Jurkat, Clone E6-1 (cell line): ENCODE data around the gene ARAP1.

Experiments
- DNase-seq: peaks from one replicate; pipeline ENCODE4 v3.0.0-alpha.2; 2011; ENCODE audit warnings: low read depth, low spot score
- H3K4me3 ChIP-seq: 2 replicates; pipeline ENCODE4 v1.5.1; 2011; ENCODE audit warnings: mild to moderate bottlenecking, low read length, control low read depth, moderate library complexity

ARAP1 gene

DNA sequence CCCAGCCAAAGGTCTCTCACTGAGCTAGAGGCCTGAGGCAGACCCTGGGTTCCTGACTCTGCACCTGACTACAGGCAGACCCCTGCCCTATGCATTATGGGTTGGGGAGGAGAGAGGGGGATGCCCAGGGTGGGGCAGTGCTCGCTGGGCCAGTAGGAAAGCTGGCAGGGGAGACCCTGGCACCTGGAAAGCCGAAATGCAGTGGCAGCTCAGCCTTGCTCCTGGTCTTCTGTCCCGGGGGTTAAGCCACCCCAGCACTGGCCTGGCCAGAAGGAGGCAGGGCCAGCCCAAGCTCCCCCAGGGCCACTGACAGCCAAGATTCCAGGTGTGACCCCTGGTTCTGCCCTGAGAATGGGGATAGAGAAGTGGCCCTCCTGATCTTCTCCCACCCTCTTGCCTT is 5.4 kb downstream of the ARAP1 start:
- DNase-seq: no peak

GRCh38 chr11:72745925-72746550 is 6.2 kb downstream of the ARAP1 start:
- DNase-seq: no peak
- no peak overlapping the region for H3K4me3 ChIP-seq

More for the DNA sequence above, 5.4 kb downstream of the ARAP1 start:
- H3K4me3 ChIP-seq: no peak overlapping the region

- no peak overlapping the region for H3K4me3 ChIP-seq
- no peak for DNase-seq
Measured at GRCh38 chr11:72745511-72745910, 6.7 kb downstream of the ARAP1 start.

DNA sequence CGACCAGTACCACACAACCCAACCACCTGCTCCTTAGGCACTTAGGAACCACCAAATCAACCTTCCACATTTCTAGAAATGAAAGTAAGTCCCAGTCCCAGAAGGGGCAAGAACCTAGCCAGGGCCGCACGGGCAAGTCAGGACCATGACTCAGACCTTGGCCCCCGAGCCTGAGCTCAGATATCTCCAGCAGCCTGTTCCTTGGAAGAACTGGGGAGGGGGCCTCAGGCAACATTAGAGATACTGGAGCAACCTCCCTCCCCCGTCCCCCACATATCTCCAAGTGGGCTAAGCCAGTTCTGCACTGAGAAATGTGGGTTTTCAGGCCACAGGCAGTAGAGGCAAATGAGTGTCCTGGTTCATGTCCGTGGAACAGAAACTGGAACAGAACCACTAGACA is 7.7 kb downstream of the ARAP1 start:
- H3K4me3 ChIP-seq: no peak overlapping the region
- DNase-seq: no peak

- peak; percentile 29 for DNase-seq
Measured at GRCh38 chr11:72743321-72744221, 8.6 kb downstream of the ARAP1 start.

DNA sequence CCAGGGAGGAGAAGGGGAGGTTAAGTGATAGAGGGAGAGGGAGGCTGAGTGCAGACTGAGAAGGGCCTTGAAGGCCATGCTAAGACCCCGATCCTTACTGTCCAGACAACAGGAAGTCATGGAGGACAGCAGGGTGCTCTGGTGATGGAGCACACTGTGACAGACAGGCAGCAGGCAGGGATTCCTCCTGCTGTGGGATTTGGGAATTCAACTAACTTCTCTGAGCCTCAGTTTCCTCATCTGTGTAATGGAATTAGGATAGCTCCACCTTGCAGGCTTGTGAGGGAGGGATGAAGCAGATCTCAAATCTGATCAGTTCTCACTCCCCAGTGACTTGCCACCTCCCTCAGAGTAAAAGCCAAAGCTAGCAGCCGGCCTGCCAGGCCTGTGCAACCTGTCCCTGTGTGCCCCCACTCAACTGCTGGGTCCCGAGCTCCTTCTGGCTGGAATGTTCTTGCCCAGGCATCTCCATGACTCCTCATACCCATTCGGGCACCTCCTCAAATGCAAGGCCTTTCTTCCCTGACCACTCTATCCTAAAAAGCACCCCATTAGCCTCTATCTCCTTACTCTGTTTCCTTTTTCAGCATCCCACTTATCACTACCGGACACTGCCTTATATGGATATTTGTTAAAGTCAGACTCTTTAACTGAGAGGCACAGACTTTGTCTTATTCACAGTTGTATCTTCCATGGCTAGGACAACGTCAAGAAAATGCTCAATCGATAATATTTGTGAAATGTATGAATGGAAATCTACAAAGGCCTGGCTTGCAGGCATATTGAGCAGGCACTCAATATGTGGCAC is 9.5 kb downstream of the ARAP1 start:
- no peak overlapping the region for H3K4me3 ChIP-seq
- no peak for DNase-seq

More at GRCh38 chr11:72743321-72744221, 8.6 kb downstream of the ARAP1 start:
- H3K4me3 ChIP-seq: no peak overlapping the region

DNA sequence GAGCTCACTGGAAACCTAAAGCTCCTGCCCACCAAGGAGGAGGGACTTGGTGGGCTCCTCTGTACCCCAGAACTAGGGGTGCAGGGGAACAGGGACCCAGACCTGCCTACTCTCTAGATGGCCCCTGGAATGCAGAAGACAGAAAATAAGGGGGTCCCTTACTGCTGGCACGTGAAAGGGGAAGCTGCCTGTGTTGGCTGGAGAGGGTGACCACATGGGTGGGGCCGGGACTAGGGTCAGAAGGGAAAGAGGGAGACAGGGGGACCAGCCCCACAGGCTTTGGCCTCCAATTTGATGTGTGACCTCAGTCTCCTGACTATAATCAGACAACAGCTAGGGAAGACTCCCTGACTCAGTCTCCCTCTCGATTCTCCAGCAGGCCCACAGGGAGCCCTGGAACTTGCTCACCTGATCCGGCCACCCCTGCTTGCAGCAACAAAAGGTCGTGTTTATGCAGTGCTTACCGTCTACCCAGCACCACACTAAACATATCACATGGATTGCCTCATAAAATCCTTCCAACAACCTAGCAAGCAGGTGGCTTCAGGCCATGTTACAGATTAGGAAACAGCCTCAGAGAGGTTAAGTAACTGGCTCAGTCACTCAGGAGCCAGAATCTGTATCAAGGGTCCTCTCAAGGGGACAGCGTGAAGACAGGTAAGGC is 10.2 kb downstream of the ARAP1 start:
- H3K4me3 ChIP-seq: no peak overlapping the region
- no peak for DNase-seq

DNA sequence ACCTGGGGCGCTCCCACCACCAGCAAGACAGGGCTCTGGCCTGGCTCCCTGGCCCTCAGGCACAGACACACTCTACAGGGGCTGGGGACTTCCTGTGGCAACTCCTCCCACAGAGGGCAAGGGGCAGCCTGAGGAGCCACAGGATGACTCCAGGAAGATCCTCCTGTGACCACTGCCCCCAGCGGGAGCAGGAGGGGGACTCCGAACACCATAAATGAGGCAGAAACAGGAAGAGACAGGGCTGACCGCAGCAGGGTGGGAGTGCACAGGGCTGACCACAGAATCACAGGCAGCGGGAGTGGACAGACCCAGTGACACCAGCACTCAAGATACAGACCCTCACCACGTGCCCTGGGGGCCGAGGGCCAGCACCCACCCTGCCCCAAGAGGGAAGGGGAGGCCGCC is 10.8 kb downstream of the ARAP1 start:
- no peak for DNase-seq
- no peak overlapping the region for H3K4me3 ChIP-seq

DNA sequence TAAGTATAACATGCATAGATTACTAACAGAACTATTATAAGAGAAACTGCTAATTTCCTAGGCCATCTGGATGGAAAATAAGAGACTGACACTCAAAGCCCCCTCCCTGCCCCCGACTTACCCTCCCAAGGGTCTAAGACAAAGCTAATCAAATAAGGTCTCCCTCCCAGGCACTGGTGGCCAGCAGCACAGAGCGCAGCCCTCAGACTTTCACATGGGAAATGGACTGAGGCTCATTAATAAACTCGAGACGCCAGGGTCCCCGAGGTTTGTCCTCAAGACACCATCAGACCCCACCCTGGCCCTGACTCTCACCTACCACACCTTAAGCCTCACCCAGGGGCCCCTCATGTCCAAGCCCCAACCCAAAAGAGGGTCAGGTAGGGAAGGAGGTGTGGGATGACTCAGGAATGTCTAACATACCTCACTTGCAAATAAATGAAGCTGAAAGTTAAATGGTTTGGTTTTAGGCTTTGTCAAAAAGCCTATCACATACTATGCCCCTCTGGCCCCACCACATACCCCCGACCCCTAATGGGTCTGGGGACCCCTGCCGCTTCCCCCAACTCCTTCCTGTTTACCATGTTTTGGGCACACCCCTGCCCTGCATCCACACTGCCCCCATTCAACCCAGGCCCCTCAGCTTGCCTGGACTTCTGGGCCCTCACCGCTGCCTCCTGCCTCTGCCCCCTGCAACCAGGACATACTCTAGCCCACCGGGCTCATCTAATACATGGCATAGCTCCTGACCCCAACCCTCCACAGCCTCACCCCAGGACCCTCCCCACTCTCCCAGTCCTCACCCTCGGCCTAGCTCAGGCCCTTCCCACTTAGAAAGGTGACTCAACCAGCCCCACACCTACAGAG is 11.4 kb downstream of the ARAP1 start:
- H3K4me3 ChIP-seq: no peak overlapping the region

GRCh38 chr11:72740060-72740424 is 12.2 kb downstream of the ARAP1 start:
- no peak overlapping the region for H3K4me3 ChIP-seq

More for the DNA sequence above, 11.4 kb downstream of the ARAP1 start:
- DNase-seq: no peak

GRCh38 chr11:72739240-72740059 is 12.8 kb downstream of the ARAP1 start:
- DNase-seq: no peak
- no peak overlapping the region for H3K4me3 ChIP-seq

More at GRCh38 chr11:72740060-72740424, 12.2 kb downstream of the ARAP1 start:
- no peak for DNase-seq

DNA sequence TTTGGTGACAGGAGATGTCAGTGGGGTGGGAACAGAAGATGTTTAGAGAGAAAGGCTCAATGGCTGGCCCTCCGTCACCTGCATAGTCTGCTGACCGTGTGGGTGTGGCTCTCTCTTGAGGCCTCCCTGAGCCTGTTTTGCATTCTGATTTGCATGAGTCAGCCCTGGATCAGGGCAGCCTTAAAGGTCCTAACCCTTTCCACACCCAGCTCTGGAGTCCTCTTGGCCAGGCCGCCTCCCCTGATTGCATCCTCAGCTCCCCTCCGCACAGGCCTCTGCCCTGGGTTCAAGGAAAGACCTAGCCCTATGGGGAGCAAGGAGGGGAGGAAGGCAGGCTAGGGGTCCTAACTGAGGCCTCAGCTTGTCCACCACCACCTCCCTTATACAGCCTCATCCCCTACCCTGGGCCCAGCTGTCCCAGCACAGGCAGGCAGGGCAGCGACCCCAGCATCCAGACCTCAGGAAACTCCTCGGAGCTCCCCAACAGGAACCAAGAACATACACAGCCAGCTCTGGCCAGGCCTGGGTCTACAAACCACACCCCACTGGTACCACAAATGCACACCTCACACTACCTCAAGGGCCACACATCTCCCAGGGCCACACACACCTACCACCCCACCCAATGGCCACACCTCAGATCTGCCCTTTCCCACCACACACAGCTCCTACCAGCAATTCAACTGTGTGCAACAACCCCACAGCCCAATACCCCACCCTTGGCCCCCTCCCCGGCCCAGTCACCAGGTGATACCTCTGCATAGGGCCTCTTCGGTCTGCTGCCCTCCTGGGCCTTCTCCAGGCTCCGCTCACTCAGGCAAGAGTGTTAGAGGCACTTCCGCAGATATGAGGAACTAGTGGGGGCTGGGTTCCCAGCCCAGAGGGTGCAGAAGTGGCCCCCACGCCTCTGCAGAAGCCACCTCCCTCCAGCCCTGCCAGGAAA is 13.7 kb downstream of the ARAP1 start:
- no peak for DNase-seq
- H3K4me3 ChIP-seq: no peak overlapping the region

GRCh38 chr11:72737336-72737735 is 14.9 kb downstream of the ARAP1 start:
- no peak for DNase-seq
- no peak overlapping the region for H3K4me3 ChIP-seq

GRCh38 chr11:72736452-72737069 is 15.6 kb downstream of the ARAP1 start:
- DNase-seq: peak; percentile 65
- no peak overlapping the region for H3K4me3 ChIP-seq

DNA sequence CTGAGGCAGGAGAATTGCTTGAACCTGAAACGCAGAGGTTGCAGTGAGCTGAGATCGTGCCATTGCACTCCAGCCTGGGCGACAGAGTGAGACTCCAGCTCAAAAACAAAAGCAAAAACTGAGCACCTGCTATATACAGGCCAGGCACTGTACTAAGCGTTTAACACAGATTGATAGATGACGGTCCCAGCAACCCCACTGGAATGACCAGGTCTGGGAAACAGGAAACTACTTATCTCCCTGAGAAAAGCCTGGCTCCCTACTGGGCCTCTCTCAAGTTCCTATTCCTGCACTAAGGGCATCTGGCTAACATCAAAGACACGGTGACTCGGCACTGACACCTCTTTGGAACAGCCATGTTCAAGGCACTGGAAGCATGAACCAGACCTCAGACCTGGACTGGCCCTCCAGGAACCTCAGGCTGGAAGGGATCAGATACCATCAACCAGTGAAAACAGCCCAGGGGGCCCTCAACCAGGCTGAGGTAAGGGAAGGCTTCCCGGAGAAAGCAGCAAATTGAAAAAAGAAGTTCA is 16.6 kb downstream of the ARAP1 start:
- DNase-seq: no peak
- H3K4me3 ChIP-seq: no peak overlapping the region

GRCh38 chr11:72732329-72732728 is 19.9 kb downstream of the ARAP1 start:
- no peak overlapping the region for H3K4me3 ChIP-seq
- DNase-seq: no peak
